GM23338 (cell line): ENCODE measurements around the gene PRLH. TPM values are rescaled to one million over a fixed set of nuclear protein-coding genes. Genes with fewer than 3 reads are reported as not detected.

Source experiments
- ATAC-seq: fragments of 200-7000 bp; cut with Tn5 transposase; 3 replicates; pipeline ENCODE4 v1.9.1; 2020
- DNase-seq: peaks from one replicate; pipeline ENCODE4 v3.0.0-alpha.2; 2015; ENCODE audit warnings: low spot score
- H2AFZ ChIP-seq: fragments of 200-600 bp; sonication (generic); 2 replicates; pipeline ENCODE4 v1.8.0; 2016; ENCODE audit warnings: antibody characterized with exemption, mild to moderate bottlenecking, moderate library complexity
- H3F3A ChIP-seq: fragments of 200-600 bp; sonication (generic); replicated peaks from 2 replicates; pipeline ENCODE4 v1.8.0; 2017; ENCODE audit warnings: antibody characterized with exemption, mixed run types, low read depth
- H3K27ac ChIP-seq: fragments of 200-600 bp; sonication (generic); 2 replicates; pipeline ENCODE4 v1.6.1; 2016; ENCODE audit warnings: low read depth
- H3K27me3 ChIP-seq: fragments of 200-600 bp; sonication (generic); 2 replicates; pipeline ENCODE4 v1.8.0; 2016; ENCODE audit warnings: mild to moderate bottlenecking, mixed run types, moderate library complexity; ENCODE audit not compliant: insufficient read depth
- H3K36me3 ChIP-seq: fragments of 200-600 bp; sonication (generic); 2 replicates; pipeline ENCODE4 v1.8.0; 2016; ENCODE audit warnings: mild to moderate bottlenecking; ENCODE audit not compliant: insufficient read depth
- H3K4me1 ChIP-seq: fragments of 200-600 bp; sonication (generic); 2 replicates; pipeline ENCODE4 v1.8.0; 2016; ENCODE audit warnings: mild to moderate bottlenecking, moderate library complexity; ENCODE audit not compliant: insufficient read depth
- H3K4me2 ChIP-seq: fragments of 200-600 bp; sonication (generic); 2 replicates; pipeline ENCODE4 v1.7.1; 2017; ENCODE audit warnings: mixed run types
- H3K4me3 ChIP-seq: fragments of 200-600 bp; sonication (generic); 2 replicates; pipeline ENCODE4 v1.6.1; 2016; ENCODE audit warnings: mixed run types
- H3K79me2 ChIP-seq: fragments of 200-600 bp; sonication (generic); replicated peaks from 2 replicates; pipeline ENCODE4 v1.8.0; 2017; ENCODE audit warnings: mild to moderate bottlenecking; ENCODE audit not compliant: insufficient read depth
- H3K9me2 ChIP-seq: fragments of 200-600 bp; sonication (generic); 2 replicates; pipeline ENCODE4 v1.8.0; 2017; ENCODE audit not compliant: insufficient read depth
- H4K20me1 ChIP-seq: fragments of 200-600 bp; sonication (generic); replicated peaks from 2 replicates; pipeline ENCODE4 v1.8.0; 2017; ENCODE audit warnings: mild to moderate bottlenecking; ENCODE audit not compliant: insufficient read depth
- H3K27ac Mint-ChIP-seq: 2 replicates; pipeline ENCODE4 v1.8.0; 2020; ENCODE audit warnings: inconsistent platforms, mild to moderate bottlenecking, moderate library complexity, mixed read lengths
- H3K27me3 Mint-ChIP-seq: 3 replicates; pipeline ENCODE4 v1.8.0; 2022; ENCODE audit warnings: low read depth, mild to moderate bottlenecking, moderate library complexity, mixed read lengths, inconsistent platforms; ENCODE audit not compliant: insufficient read depth, poor library complexity
- H3K36me3 Mint-ChIP-seq: 3 replicates; pipeline ENCODE4 v1.8.0; 2021; ENCODE audit warnings: low read depth, mild to moderate bottlenecking, inconsistent platforms, moderate library complexity, mixed read lengths
- H3K4me1 Mint-ChIP-seq: 3 replicates; pipeline ENCODE4 v1.8.0; 2020; ENCODE audit warnings: mild to moderate bottlenecking, inconsistent platforms, mixed read lengths
- H3K4me3 Mint-ChIP-seq: 3 replicates; pipeline ENCODE4 v1.8.0; 2021; ENCODE audit warnings: moderate library complexity, mild to moderate bottlenecking, inconsistent platforms, mixed read lengths
- H3K9me3 Mint-ChIP-seq: 3 replicates; pipeline ENCODE4 v1.8.0; 2020; ENCODE audit warnings: moderate library complexity, mild to moderate bottlenecking, inconsistent platforms, mixed read lengths
- EZH2 ChIP-seq: fragments of 200-600 bp; sonication (generic); IDR thresholded peaks from one replicate; pipeline ENCODE4 v1.8.0; 2017; ENCODE audit warnings: antibody characterized with exemption, mild to moderate bottlenecking, low read depth; ENCODE audit not compliant: unreplicated experiment
- NANOG ChIP-seq: IDR thresholded peaks from 2 replicates; pipeline ENCODE4 v1.6.1; 2016; ENCODE audit warnings: antibody characterized with exemption, borderline replicate concordance
- POLR2AphosphoS5 ChIP-seq: IDR thresholded peaks from 2 replicates; pipeline ENCODE4 v1.6.1; 2016; ENCODE audit warnings: antibody characterized with exemption, low read depth
- STAT1 ChIP-seq: IDR thresholded peaks from one replicate; pipeline ENCODE4 v1.6.1; 2016; ENCODE audit warnings: antibody characterized with exemption; ENCODE audit not compliant: unreplicated experiment
- ZNF114 ChIP-seq: fragments of 250-450 bp; sonication (Bioruptor Pico); IDR thresholded peaks from 2 replicates; pipeline ENCODE4 v1.5.0; 2020; ENCODE audit warnings: mild to moderate bottlenecking, moderate library complexity
- ZNF331 ChIP-seq: fragments of 250-450 bp; sonication (Bioruptor Pico); IDR thresholded peaks from 2 replicates; pipeline ENCODE4 v1.5.0; 2020; ENCODE audit warnings: low read depth, mild to moderate bottlenecking, moderate library complexity
- polyA plus RNA-seq: library from polyadenylated mRNA; unstranded; fragments of >200 nt; fragmentation: Nextera tagmentation; extraction: Ambion mirVana; gene quantifications from 2 replicates; pipeline ENCODE4 v1.2.1, GENCODE V29; 2016
- total RNA-seq: library from RNA; depleted of rRNA; stranded (reverse); fragments of >200 nt; shearing (Covaris generic); gene quantifications from 2 replicates; pipeline ENCODE4 v1.2.3, GENCODE V29; 2014
- TF ChIP-seq, protein P1 (sequence below): IDR thresholded peaks from one replicate; pipeline ENCODE4 v1.6.1; 2018; ENCODE audit warnings: antibody characterized with exemption; ENCODE audit not compliant: unreplicated experiment
- TF ChIP-seq, protein P2 (sequence below): IDR thresholded peaks from 2 replicates; pipeline ENCODE4 v1.6.1; 2016; ENCODE audit warnings: antibody characterized with exemption
- TF ChIP-seq, protein P3 (sequence below): fragments of 250-450 bp; sonication (Bioruptor Pico); IDR thresholded peaks from 2 replicates; pipeline ENCODE4 v1.5.0; 2020; ENCODE audit warnings: mild to moderate bottlenecking, moderate library complexity
- TF ChIP-seq, protein P4 (sequence below), 2 experiments: fragments of 200-600 bp in 1 of 2; sonication (generic) in 1 of 2; conservative IDR thresholded peaks; 2 replicates each; pipeline versions ENCODE4 v1.5.1 to v1.6.1; 2016 to 2017; ENCODE audit warnings: antibody characterized with exemption in 2 of 2, low read depth in 2 of 2, mild to moderate bottlenecking in 2 of 2, moderate library complexity in 1 of 2

PRLH gene
- total and polyA plus RNA-seq, 2 experiments from 2014 or later, result not detected

DNA sequence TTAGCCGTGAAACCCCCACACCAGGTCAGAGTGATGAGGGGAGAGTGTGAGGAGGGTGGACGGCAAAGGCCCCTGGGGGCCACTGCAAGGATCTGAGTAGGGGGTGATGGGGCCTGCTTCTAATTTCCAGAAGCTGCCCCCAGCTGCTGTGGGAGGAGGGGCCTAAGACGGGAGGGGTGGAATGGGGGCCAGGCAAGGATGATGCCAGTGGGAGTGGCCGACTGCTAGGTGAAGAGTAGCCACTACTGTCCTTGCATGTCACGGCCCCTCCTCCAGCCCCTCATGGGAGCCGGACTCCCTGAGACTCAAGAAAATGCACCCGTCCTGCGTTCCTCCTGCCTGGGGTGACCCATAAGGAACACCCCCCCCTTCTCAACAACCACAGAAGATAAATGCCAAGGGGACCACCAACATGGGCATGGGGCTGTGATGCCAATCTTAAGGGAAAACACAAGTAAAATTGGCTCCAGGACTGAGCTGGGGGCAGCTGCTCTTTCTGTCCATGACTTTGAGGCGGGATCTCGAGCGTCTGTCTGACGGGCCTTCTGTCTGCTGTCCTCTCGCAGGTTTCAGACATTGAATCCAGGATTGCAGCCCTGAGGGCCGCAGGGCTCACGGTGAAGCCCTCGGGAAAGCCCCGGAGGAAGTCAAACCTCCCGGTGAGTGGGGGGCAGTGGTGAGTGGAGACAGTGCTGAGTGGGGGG, 24.2 kb upstream of the PRLH start:
- DNase-seq (peak; percentile 28), ATAC-seq (no peak)
- H3K27ac Mint-ChIP-seq, result no peak overlapping the region
- H3K4me2 ChIP-seq, result no peak overlapping the region
- no peaks in the 10 kb centered on the region for H3K9me2 ChIP-seq
- no peaks in the 10 kb centered on the region for H3K4me1 ChIP-seq
- H3K36me3 ChIP-seq, result no peaks in the 10 kb centered on the region
- no peaks in the 10 kb centered on the region for H3F3A ChIP-seq
- no peak overlapping the region for H2AFZ ChIP-seq
- no peaks in the 10 kb centered on the region for H4K20me1 ChIP-seq
- no peak overlapping the region for H3K27ac ChIP-seq
- H3K4me3 ChIP-seq, result no peak overlapping the region
- H3K4me3 Mint-ChIP-seq, result no peak overlapping the region
- H3K27me3 ChIP-seq, result no peaks in the 10 kb centered on the region
- peaks cover 3% of the 10 kb centered on the region; the same call in 1 of the 3 replicates for H3K9me3 Mint-ChIP-seq
- H3K79me2 ChIP-seq, result no peaks in the 10 kb centered on the region
- no peak for TF ChIP-seq ZNF331 (CRISPR knock-in tag)
- TF ChIP-seq, protein P1, sequence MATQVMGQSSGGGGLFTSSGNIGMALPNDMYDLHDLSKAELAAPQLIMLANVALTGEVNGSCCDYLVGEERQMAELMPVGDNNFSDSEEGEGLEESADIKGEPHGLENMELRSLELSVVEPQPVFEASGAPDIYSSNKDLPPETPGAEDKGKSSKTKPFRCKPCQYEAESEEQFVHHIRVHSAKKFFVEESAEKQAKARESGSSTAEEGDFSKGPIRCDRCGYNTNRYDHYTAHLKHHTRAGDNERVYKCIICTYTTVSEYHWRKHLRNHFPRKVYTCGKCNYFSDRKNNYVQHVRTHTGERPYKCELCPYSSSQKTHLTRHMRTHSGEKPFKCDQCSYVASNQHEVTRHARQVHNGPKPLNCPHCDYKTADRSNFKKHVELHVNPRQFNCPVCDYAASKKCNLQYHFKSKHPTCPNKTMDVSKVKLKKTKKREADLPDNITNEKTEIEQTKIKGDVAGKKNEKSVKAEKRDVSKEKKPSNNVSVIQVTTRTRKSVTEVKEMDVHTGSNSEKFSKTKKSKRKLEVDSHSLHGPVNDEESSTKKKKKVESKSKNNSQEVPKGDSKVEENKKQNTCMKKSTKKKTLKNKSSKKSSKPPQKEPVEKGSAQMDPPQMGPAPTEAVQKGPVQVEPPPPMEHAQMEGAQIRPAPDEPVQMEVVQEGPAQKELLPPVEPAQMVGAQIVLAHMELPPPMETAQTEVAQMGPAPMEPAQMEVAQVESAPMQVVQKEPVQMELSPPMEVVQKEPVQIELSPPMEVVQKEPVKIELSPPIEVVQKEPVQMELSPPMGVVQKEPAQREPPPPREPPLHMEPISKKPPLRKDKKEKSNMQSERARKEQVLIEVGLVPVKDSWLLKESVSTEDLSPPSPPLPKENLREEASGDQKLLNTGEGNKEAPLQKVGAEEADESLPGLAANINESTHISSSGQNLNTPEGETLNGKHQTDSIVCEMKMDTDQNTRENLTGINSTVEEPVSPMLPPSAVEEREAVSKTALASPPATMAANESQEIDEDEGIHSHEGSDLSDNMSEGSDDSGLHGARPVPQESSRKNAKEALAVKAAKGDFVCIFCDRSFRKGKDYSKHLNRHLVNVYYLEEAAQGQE, result no peak
- TF ChIP-seq, protein P2, sequence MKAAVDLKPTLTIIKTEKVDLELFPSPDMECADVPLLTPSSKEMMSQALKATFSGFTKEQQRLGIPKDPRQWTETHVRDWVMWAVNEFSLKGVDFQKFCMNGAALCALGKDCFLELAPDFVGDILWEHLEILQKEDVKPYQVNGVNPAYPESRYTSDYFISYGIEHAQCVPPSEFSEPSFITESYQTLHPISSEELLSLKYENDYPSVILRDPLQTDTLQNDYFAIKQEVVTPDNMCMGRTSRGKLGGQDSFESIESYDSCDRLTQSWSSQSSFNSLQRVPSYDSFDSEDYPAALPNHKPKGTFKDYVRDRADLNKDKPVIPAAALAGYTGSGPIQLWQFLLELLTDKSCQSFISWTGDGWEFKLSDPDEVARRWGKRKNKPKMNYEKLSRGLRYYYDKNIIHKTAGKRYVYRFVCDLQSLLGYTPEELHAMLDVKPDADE, result no peak
- TF ChIP-seq, protein P3, sequence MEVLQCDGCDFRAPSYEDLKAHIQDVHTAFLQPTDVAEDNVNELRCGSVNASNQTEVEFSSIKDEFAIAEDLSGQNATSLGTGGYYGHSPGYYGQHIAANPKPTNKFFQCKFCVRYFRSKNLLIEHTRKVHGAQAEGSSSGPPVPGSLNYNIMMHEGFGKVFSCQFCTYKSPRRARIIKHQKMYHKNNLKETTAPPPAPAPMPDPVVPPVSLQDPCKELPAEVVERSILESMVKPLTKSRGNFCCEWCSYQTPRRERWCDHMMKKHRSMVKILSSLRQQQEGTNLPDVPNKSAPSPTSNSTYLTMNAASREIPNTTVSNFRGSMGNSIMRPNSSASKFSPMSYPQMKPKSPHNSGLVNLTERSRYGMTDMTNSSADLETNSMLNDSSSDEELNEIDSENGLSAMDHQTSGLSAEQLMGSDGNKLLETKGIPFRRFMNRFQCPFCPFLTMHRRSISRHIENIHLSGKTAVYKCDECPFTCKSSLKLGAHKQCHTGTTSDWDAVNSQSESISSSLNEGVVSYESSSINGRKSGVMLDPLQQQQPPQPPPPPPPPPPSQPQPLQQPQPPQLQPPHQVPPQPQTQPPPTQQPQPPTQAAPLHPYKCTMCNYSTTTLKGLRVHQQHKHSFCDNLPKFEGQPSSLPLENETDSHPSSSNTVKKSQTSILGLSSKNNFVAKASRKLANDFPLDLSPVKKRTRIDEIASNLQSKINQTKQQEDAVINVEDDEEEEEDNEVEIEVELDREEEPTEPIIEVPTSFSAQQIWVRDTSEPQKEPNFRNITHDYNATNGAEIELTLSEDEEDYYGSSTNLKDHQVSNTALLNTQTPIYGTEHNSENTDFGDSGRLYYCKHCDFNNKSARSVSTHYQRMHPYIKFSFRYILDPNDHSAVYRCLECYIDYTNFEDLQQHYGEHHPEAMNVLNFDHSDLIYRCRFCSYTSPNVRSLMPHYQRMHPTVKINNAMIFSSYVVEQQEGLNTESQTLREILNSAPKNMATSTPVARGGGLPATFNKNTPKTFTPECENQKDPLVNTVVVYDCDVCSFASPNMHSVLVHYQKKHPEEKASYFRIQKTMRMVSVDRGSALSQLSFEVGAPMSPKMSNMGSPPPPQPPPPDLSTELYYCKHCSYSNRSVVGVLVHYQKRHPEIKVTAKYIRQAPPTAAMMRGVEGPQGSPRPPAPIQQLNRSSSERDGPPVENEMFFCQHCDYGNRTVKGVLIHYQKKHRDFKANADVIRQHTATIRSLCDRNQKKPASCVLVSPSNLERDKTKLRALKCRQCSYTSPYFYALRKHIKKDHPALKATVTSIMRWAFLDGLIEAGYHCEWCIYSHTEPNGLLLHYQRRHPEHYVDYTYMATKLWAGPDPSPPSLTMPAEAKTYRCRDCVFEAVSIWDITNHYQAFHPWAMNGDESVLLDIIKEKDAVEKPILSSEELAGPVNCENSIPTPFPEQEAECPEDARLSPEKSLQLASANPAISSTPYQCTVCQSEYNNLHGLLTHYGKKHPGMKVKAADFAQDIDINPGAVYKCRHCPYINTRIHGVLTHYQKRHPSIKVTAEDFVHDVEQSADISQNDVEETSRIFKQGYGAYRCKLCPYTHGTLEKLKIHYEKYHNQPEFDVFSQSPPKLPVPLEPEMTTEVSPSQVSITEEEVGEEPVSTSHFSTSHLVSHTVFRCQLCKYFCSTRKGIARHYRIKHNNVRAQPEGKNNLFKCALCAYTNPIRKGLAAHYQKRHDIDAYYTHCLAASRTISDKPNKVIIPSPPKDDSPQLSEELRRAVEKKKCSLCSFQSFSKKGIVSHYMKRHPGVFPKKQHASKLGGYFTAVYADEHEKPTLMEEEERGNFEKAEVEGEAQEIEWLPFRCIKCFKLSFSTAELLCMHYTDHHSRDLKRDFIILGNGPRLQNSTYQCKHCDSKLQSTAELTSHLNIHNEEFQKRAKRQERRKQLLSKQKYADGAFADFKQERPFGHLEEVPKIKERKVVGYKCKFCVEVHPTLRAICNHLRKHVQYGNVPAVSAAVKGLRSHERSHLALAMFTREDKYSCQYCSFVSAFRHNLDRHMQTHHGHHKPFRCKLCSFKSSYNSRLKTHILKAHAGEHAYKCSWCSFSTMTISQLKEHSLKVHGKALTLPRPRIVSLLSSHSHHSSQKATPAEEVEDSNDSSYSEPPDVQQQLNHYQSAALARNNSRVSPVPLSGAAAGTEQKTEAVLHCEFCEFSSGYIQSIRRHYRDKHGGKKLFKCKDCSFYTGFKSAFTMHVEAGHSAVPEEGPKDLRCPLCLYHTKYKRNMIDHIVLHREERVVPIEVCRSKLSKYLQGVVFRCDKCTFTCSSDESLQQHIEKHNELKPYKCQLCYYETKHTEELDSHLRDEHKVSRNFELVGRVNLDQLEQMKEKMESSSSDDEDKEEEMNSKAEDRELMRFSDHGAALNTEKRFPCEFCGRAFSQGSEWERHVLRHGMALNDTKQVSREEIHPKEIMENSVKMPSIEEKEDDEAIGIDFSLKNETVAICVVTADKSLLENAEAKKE, result no peak
- TF ChIP-seq ZNF114, result no peak
- no peak for TF ChIP-seq NANOG
- TF ChIP-seq, protein P4, sequence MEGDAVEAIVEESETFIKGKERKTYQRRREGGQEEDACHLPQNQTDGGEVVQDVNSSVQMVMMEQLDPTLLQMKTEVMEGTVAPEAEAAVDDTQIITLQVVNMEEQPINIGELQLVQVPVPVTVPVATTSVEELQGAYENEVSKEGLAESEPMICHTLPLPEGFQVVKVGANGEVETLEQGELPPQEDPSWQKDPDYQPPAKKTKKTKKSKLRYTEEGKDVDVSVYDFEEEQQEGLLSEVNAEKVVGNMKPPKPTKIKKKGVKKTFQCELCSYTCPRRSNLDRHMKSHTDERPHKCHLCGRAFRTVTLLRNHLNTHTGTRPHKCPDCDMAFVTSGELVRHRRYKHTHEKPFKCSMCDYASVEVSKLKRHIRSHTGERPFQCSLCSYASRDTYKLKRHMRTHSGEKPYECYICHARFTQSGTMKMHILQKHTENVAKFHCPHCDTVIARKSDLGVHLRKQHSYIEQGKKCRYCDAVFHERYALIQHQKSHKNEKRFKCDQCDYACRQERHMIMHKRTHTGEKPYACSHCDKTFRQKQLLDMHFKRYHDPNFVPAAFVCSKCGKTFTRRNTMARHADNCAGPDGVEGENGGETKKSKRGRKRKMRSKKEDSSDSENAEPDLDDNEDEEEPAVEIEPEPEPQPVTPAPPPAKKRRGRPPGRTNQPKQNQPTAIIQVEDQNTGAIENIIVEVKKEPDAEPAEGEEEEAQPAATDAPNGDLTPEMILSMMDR (conservative IDR thresholded peaks at IDR 0.05; ENCODE audit: low read depth in 2 of 2), result no peak
- no peak for TF ChIP-seq POLR2AphosphoS5
- TF ChIP-seq EZH2, result no peak
- TF ChIP-seq STAT1, result no peak
- H3K36me3 Mint-ChIP-seq, result no peaks in the 10 kb centered on the region; the same call in 1 of the 3 replicates
- H3K4me1 Mint-ChIP-seq, result peaks cover 10% of the 10 kb centered on the region
- H3K27me3 Mint-ChIP-seq, result peaks cover 5% of the 10 kb centered on the region
